Fibroblast of lung (primary cell): ENCODE data around the gene C12orf56. TPM values are rescaled to one million over a fixed set of nuclear protein-coding genes. Genes with fewer than 3 reads are reported as not detected.

Experiments
- DNase-seq, 2 donors: peaks; one replicate each; pipeline versions ENCODE4 v3.0.0 to v3.0.0-alpha.2; 2010; ENCODE audit warnings: low read depth in 2 of 2
- H2AFZ ChIP-seq: 2 replicates; pipeline ENCODE4 v1.5.1; 2012; ENCODE audit warnings: low read length, control low read depth, inconsistent platforms
- H3K27ac ChIP-seq: 2 replicates; pipeline ENCODE4 v1.5.1; 2011; ENCODE audit warnings: low read length, control low read depth; ENCODE audit not compliant: insufficient read depth
- H3K27me3 ChIP-seq: 2 replicates; pipeline ENCODE4 v1.5.1; 2011; ENCODE audit warnings: mild to moderate bottlenecking, low read length; ENCODE audit not compliant: control insufficient read depth, insufficient read depth
- H3K36me3 ChIP-seq: 2 replicates; pipeline ENCODE4 v1.5.1; 2011; ENCODE audit warnings: low read length; ENCODE audit not compliant: control insufficient read depth, insufficient read depth
- H3K4me1 ChIP-seq: 2 replicates; pipeline ENCODE4 v1.5.1; 2011; ENCODE audit warnings: low read length; ENCODE audit not compliant: control insufficient read depth, insufficient read depth; ENCODE audit errors: extremely low read depth
- H3K4me2 ChIP-seq: 2 replicates; pipeline ENCODE4 v1.5.1; 2011; ENCODE audit warnings: low read length, control low read depth; ENCODE audit not compliant: insufficient read depth; ENCODE audit errors: extremely low read depth
- H3K4me3 ChIP-seq, 4 experiments: fragments of 200-600 bp in 1 of 4; sonication (generic) in 1 of 4; replicated peaks in 1 of 4; 2 replicates each; pipeline ENCODE4 v1.5.1; 2011 to 2016; ENCODE audit warnings: low read length in 4 of 4, low read depth in 3 of 4, mild to moderate bottlenecking in 3 of 4, control low read depth in 2 of 4, inconsistent platforms in 1 of 4, mixed read lengths in 1 of 4; ENCODE audit not compliant: insufficient read depth in 1 of 4; ENCODE audit errors: control extremely low read depth in 1 of 4
- H3K79me2 ChIP-seq: 2 replicates; pipeline ENCODE4 v1.5.1; 2012; ENCODE audit warnings: mild to moderate bottlenecking, low read length, inconsistent platforms; ENCODE audit not compliant: control insufficient read depth, insufficient read depth
- H3K9ac ChIP-seq: 2 replicates; pipeline ENCODE4 v1.5.1; 2011; ENCODE audit warnings: mild to moderate bottlenecking, low read length, control low read depth; ENCODE audit not compliant: insufficient read depth
- H3K9me3 ChIP-seq: 2 replicates; pipeline ENCODE4 v1.5.1; 2012; ENCODE audit warnings: low read depth, low read length; ENCODE audit not compliant: control insufficient read depth, insufficient read depth
- H4K20me1 ChIP-seq: 2 replicates; pipeline ENCODE4 v1.5.1; 2011; ENCODE audit warnings: low read length; ENCODE audit not compliant: control insufficient read depth, insufficient read depth; ENCODE audit errors: extremely low read depth
- EZH2 ChIP-seq: IDR thresholded peaks from 2 replicates; pipeline ENCODE4 v1.5.1; 2012; ENCODE audit warnings: low read length, control low read depth, mild to moderate bottlenecking; ENCODE audit errors: missing control alignments
- polyA plus RNA-seq, 2 donors: library from polyadenylated mRNA; depleted of rRNA in 1 of 2; stranded (reverse) in 1 of 2; unstranded in 1 of 2; fragments of >200 nt; gene quantifications; 2 replicates each; pipeline ENCODE4 v1.2.1, GENCODE V29; 2011 to 2012; ENCODE audit warnings: missing spikeins in 1 of 2
- total RNA-seq: library from RNA; depleted of rRNA; stranded (reverse); fragments of >200 nt; gene quantifications from 2 replicates; pipeline ENCODE4 v1.2.1, GENCODE V29; 2014
- TF ChIP-seq, protein P1 (sequence below), 2 donors: IDR thresholded peaks in 1 of 2; conservative IDR thresholded peaks in 1 of 2; 1 replicate in 1 of 2; 2 replicates in 1 of 2; pipeline ENCODE4 v1.5.1; 2011 to 2012; ENCODE audit warnings: low read length in 2 of 2, control low read depth in 1 of 2, inconsistent platforms in 1 of 2, low read depth in 1 of 2, mild to moderate bottlenecking in 1 of 2

C12orf56 gene
- total and polyA plus RNA-seq, 2 donors (not counting 1 experiment from before 2014, with no cell fraction given), result 0.10 to 1.5 TPM

- no peak for DNase-seq
- Histone ChIP-seq H3K4me1 (no peaks in the 10 kb centered on the region), H3K36me3 (no peaks in the 10 kb centered on the region), H3K4me3 (no peak overlapping the region), H3K9ac (no peak overlapping the region), H3K4me2 (no peak overlapping the region), H4K20me1 (no peaks in the 10 kb centered on the region), H3K27ac (no peak overlapping the region), H3K27me3 (no peaks in the 10 kb centered on the region), H3K79me2 (no peaks in the 10 kb centered on the region), H2AFZ (no peak overlapping the region), H3K9me3 (no peaks in the 10 kb centered on the region)
- TF ChIP-seq, protein P1, sequence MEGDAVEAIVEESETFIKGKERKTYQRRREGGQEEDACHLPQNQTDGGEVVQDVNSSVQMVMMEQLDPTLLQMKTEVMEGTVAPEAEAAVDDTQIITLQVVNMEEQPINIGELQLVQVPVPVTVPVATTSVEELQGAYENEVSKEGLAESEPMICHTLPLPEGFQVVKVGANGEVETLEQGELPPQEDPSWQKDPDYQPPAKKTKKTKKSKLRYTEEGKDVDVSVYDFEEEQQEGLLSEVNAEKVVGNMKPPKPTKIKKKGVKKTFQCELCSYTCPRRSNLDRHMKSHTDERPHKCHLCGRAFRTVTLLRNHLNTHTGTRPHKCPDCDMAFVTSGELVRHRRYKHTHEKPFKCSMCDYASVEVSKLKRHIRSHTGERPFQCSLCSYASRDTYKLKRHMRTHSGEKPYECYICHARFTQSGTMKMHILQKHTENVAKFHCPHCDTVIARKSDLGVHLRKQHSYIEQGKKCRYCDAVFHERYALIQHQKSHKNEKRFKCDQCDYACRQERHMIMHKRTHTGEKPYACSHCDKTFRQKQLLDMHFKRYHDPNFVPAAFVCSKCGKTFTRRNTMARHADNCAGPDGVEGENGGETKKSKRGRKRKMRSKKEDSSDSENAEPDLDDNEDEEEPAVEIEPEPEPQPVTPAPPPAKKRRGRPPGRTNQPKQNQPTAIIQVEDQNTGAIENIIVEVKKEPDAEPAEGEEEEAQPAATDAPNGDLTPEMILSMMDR (conservative IDR thresholded peaks at IDR 0.05 in 1 of 2, IDR thresholded peaks at IDR 0.05 in 1 of 2; ENCODE audit: low read depth in 1 of 2, low read length in 2 of 2), result no peak
- no peak for TF ChIP-seq EZH2
These were observed 78.7 kb downstream of the C12orf56 start for GRCh38 chr12:64311877-64312276.

DNA sequence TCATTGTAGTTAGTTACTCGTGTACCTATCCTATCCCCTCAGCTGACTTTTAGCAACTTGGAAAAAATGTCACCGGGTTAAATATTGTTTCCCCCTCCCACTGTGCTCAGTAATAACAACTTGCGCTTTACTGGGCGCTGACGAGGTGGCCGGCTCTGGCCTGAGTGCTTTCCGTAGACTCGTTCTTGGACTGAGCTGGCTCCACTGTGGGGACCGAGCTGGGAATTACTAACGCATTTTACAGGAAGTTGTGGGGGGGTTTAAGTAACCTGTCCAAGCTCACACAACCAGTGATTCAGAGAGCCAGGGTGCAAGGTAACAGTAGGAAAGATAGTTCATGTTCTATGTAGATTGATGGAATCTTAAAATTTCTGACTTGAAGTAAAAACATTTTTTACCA, 86.0 kb downstream of the C12orf56 start:
- H3K4me3 ChIP-seq, result no peak overlapping the region
- no peak overlapping the region for H3K4me2 ChIP-seq
- no peaks in the 10 kb centered on the region for H3K79me2 ChIP-seq
- H3K27me3 ChIP-seq, result no peaks in the 10 kb centered on the region
- H4K20me1 ChIP-seq, result no peaks in the 10 kb centered on the region
- H3K27ac ChIP-seq, result no peak overlapping the region
- no peak overlapping the region for H2AFZ ChIP-seq
- no peaks in the 10 kb centered on the region for H3K9me3 ChIP-seq
- TF ChIP-seq, protein P1 (conservative IDR thresholded peaks at IDR 0.05 in 1 of 2, IDR thresholded peaks at IDR 0.05 in 1 of 2; ENCODE audit: low read depth in 1 of 2, low read length in 2 of 2), result no peak
- TF ChIP-seq EZH2, result no peak
- no peak for DNase-seq
- no peak overlapping the region for H3K9ac ChIP-seq
- H3K4me1 ChIP-seq, result no peaks in the 10 kb centered on the region
- no peaks in the 10 kb centered on the region for H3K36me3 ChIP-seq

DNA sequence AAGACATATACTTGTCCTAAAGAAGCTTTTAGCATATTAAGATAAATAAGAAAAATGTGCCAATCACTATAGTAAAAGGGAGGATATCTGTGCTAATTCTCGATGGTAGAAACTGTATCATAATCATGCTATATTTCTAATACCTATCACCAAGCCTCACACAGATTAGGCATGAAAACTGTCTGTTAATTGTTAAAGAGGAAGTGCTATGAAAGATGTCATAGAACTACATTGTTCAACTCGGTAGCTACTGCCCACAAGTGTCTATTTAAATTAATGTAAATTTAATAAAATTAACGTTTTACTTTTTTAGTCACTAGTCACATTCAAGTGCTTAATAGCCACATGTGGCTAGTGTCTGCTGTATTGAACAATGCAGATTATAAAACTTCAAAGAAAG, 90.9 kb downstream of the C12orf56 start:
- H3K9ac ChIP-seq, result no peak overlapping the region
- no peak for TF ChIP-seq EZH2
- TF ChIP-seq, protein P1 (conservative IDR thresholded peaks at IDR 0.05 in 1 of 2, IDR thresholded peaks at IDR 0.05 in 1 of 2; ENCODE audit: low read depth in 1 of 2, low read length in 2 of 2), result no peak
- no peaks in the 10 kb centered on the region for H3K9me3 ChIP-seq
- no peaks in the 10 kb centered on the region for H3K27me3 ChIP-seq
- no peak overlapping the region for H3K27ac ChIP-seq
- no peaks in the 10 kb centered on the region for H3K4me1 ChIP-seq
- H4K20me1 ChIP-seq, result no peaks in the 10 kb centered on the region
- no peaks in the 10 kb centered on the region for H3K79me2 ChIP-seq
- DNase-seq, result no peak
- no peak overlapping the region for H3K4me2 ChIP-seq
- H3K4me3 ChIP-seq, result no peak overlapping the region
- no peaks in the 10 kb centered on the region for H3K36me3 ChIP-seq
- H2AFZ ChIP-seq, result no peak overlapping the region
